ENCODE results near the gene FANK1. TPM values are rescaled to one million over a fixed set of nuclear protein-coding genes. Genes with fewer than 3 reads are reported as not detected.
"Not testable (repeated sequence)": the region's sequence is repeated elsewhere in the genome, so short reads cannot be mapped to it uniquely, and the experiment has no call there.

The FANK1 gene
- total RNA-seq, 5 donors from 2014 or later (not counting 1 experiment from before 2014, with no cell fraction given) = 1.3 to 3.3 (median 2.2) TPM; not detected in 1

- no peaks in the 10 kb centered on the region for H3K4me1 Mint-ChIP-seq
- H3K4me3 Mint-ChIP-seq = no peak overlapping the region
These were observed 65.8 kb downstream of the FANK1 start for GRCh38 chr10:125962200-125962599.

GRCh38 chr10:125964558-125964957, 68.2 kb downstream of the FANK1 start:
- Mint-ChIP-seq H3K27ac (no peak overlapping the region), H3K4me1 (no peaks in the 10 kb centered on the region), H3K9me3 (peaks cover 0 to 3% (median 0%) of the 10 kb centered on the region in 3 donors), H3K4me3 (no peak overlapping the region), H3K36me3 (no peaks in the 10 kb centered on the region), H3K27me3 (peaks cover 1 to 3% of the 10 kb centered on the region in 2 donors)
- H3K9me3 ChIP-seq = no peaks in the 10 kb centered on the region
- ChIA-PET CTCF (no interaction called here), POLR2A (no interaction called here)
- no peaks in the 10 kb centered on the region for H3K4me1 ChIP-seq (ENCODE audit: control insufficient read depth in 1 of 2, extremely low read depth in 1 of 2, insufficient read depth in 2 of 2, low read length in 2 of 2)
- H3K4me3 ChIP-seq (ENCODE audit: control insufficient read depth in 1 of 2, extremely low read depth in 1 of 2, low read length in 1 of 2) = no peak overlapping the region
- H3K36me3 ChIP-seq (ENCODE audit: control insufficient read depth in 2 of 2, extremely low read depth in 1 of 2, insufficient read depth in 1 of 2, low read length in 1 of 2) = no peaks in the 10 kb centered on the region
- H3K27ac ChIP-seq (ENCODE audit: low read length) = no peak overlapping the region
- ATAC-seq (replicated peaks in 1 of 4) (no peak), DNase-seq (no peak)
- no CpG with 5 or more reads among the region's 2 CpGs for WGBS (ENCODE audit: insufficient coverage)
- peaks cover 0 to 3% of the 10 kb centered on the region in 2 experiments for H3K27me3 ChIP-seq (replicated peaks in 1 of 2; ENCODE audit: control insufficient read depth in 2 of 2, extremely low read depth in 1 of 2, insufficient read depth in 2 of 2, low read length in 1 of 2)

More at GRCh38 chr10:125962200-125962599, 65.8 kb downstream of the FANK1 start:
- H3K27me3 Mint-ChIP-seq = peaks cover 0 to 7% of the 10 kb centered on the region in 2 donors
- peaks cover 0 to 10% of the 10 kb centered on the region in 2 experiments for H3K27me3 ChIP-seq (replicated peaks in 1 of 2; ENCODE audit: control insufficient read depth in 2 of 2, extremely low read depth in 1 of 2, insufficient read depth in 2 of 2, low read length in 1 of 2)
- DNase-seq (no peak), ATAC-seq (replicated peaks in 1 of 4) (no peak)
- ChIA-PET CTCF (no interaction called here), POLR2A (no interaction called here)
- no peaks in the 10 kb centered on the region for H3K36me3 ChIP-seq (ENCODE audit: control insufficient read depth in 2 of 2, extremely low read depth in 1 of 2, insufficient read depth in 1 of 2, low read length in 1 of 2)
- no peaks in the 10 kb centered on the region for H3K4me1 ChIP-seq (ENCODE audit: control insufficient read depth in 1 of 2, extremely low read depth in 1 of 2, insufficient read depth in 2 of 2, low read length in 2 of 2)
- H3K27ac ChIP-seq (ENCODE audit: low read length) = no peak overlapping the region
- no peaks in the 10 kb centered on the region for H3K9me3 ChIP-seq
- no peak overlapping the region for H3K27ac Mint-ChIP-seq
- H3K36me3 Mint-ChIP-seq = no peaks in the 10 kb centered on the region
- WGBS (ENCODE audit: insufficient coverage) = no CpG with 5 or more reads among the region's 3 CpGs
- no peak overlapping the region for H3K4me3 ChIP-seq (ENCODE audit: control insufficient read depth in 1 of 2, extremely low read depth in 1 of 2, low read length in 1 of 2)
- peaks cover 0 to 3% (median 0%) of the 10 kb centered on the region in 3 donors for H3K9me3 Mint-ChIP-seq

- Mint-ChIP-seq H3K27ac (no peak overlapping the region), H3K9me3 (peaks cover 0 to 3% (median 0%) of the 10 kb centered on the region in 3 donors), H3K36me3 (no peaks in the 10 kb centered on the region), H3K27me3 (peaks cover 1 to 3% of the 10 kb centered on the region in 2 donors), H3K4me3 (no peak overlapping the region), H3K4me1 (no peaks in the 10 kb centered on the region)
- ATAC-seq (replicated peaks in 1 of 4) (no peak), DNase-seq (no peak)
- POLR2A ChIA-PET = no interaction called here
- CTCF ChIA-PET = no interaction called here
- no peaks in the 10 kb centered on the region for H3K9me3 ChIP-seq
- no peak overlapping the region for H3K27ac ChIP-seq (ENCODE audit: low read length)
- no peaks in the 10 kb centered on the region for H3K4me1 ChIP-seq (ENCODE audit: control insufficient read depth in 1 of 2, extremely low read depth in 1 of 2, insufficient read depth in 2 of 2, low read length in 2 of 2)
- H3K4me3 ChIP-seq (ENCODE audit: control insufficient read depth in 1 of 2, extremely low read depth in 1 of 2, low read length in 1 of 2) = no peak overlapping the region
- H3K27me3 ChIP-seq (replicated peaks in 1 of 2; ENCODE audit: control insufficient read depth in 2 of 2, extremely low read depth in 1 of 2, insufficient read depth in 2 of 2, low read length in 1 of 2) = peaks cover 0 to 2% of the 10 kb centered on the region in 2 experiments
- WGBS (ENCODE audit: insufficient coverage) = no CpG with 5 or more reads among the region's 1 CpG
- H3K36me3 ChIP-seq (ENCODE audit: control insufficient read depth in 2 of 2, extremely low read depth in 1 of 2, insufficient read depth in 1 of 2, low read length in 1 of 2) = no peaks in the 10 kb centered on the region
These were observed 71.2 kb downstream of the FANK1 start for GRCh38 chr10:125967533-125967932.

GRCh38 chr10:125970077-125970630, 73.8 kb downstream of the FANK1 start:
- H3K4me1 ChIP-seq (ENCODE audit: control insufficient read depth in 1 of 2, extremely low read depth in 1 of 2, insufficient read depth in 2 of 2, low read length in 2 of 2); DNase-seq; H3K36me3 Mint-ChIP-seq; H3K4me3 ChIP-seq (ENCODE audit: control insufficient read depth in 1 of 2, extremely low read depth in 1 of 2, low read length in 1 of 2); H3K9me3 Mint-ChIP-seq; H3K27ac ChIP-seq (ENCODE audit: low read length); H3K4me3 Mint-ChIP-seq; H3K27me3 Mint-ChIP-seq; CTCF ChIA-PET; H3K4me1 Mint-ChIP-seq; H3K27me3 ChIP-seq (replicated peaks in 1 of 2; ENCODE audit: control insufficient read depth in 2 of 2, extremely low read depth in 1 of 2, insufficient read depth in 2 of 2, low read length in 1 of 2); ATAC-seq (replicated peaks in 1 of 4); POLR2A ChIA-PET; H3K36me3 ChIP-seq (ENCODE audit: control insufficient read depth in 2 of 2, extremely low read depth in 1 of 2, insufficient read depth in 1 of 2, low read length in 1 of 2); H3K9me3 ChIP-seq; H3K27ac Mint-ChIP-seq: not testable (repeated sequence)
- WGBS (ENCODE audit: insufficient coverage) = 89% methylated on average over 9 of the region's 36 CpGs

- CTCF ChIA-PET = interaction anchor here in 1 of 2 donors (1.5 kb wide), 1 partner anchor 1877 kb away, joined by 3 read pairs; no protein-coding TSS in a partner anchor
- Mint-ChIP-seq H3K9me3 (peaks cover 0 to 4% (median 0%) of the 10 kb centered on the region in 3 donors), H3K4me1 (no peaks in the 10 kb centered on the region), H3K4me3 (no peak overlapping the region), H3K27me3 (peaks cover 17 to 22% of the 10 kb centered on the region in 2 donors), H3K27ac (no peak overlapping the region), H3K36me3 (no peaks in the 10 kb centered on the region)
- POLR2A ChIA-PET = no interaction called here
- DNase-seq = no peak
- Histone ChIP-seq H3K36me3 (ENCODE audit: control insufficient read depth in 2 of 2, extremely low read depth in 1 of 2, insufficient read depth in 1 of 2, low read length in 1 of 2) (no peaks in the 10 kb centered on the region), H3K9me3 (no peaks in the 10 kb centered on the region), H3K4me1 (ENCODE audit: control insufficient read depth in 1 of 2, extremely low read depth in 1 of 2, insufficient read depth in 2 of 2, low read length in 2 of 2) (no peaks in the 10 kb centered on the region), H3K27me3 (replicated peaks in 1 of 2; ENCODE audit: control insufficient read depth in 2 of 2, extremely low read depth in 1 of 2, insufficient read depth in 2 of 2, low read length in 1 of 2) (peaks cover 0 to 7% of the 10 kb centered on the region in 2 experiments), H3K4me3 (ENCODE audit: control insufficient read depth in 1 of 2, extremely low read depth in 1 of 2, low read length in 1 of 2) (no peak overlapping the region), H3K27ac (ENCODE audit: low read length) (no peak overlapping the region)
- WGBS (ENCODE audit: insufficient coverage) = 96% methylated on average over 4 of the region's 6 CpGs
- no peak for ATAC-seq (replicated peaks in 1 of 4)
These were observed 80.7 kb downstream of the FANK1 start for GRCh38 chr10:125976960-125977605.

DNA sequence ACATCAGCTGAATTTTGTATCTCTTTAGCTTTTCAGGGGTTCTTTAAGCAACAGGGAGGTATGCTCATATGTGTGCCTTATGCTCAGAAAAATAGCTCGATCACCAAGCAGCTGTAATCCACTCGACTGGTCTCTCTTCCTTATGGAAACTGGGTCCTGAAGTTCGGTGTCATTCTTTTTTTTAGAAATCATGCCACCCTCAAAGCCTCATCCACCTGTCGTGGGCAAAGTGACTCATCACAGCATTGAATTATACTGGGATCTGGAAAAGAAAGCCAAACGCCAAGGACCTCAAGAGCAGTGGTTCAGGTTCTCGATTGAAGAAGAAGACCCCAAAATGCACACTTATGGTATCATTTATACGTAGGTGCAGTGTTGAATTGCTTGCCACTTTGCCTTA, 83.6 kb downstream of the FANK1 start:
- Mint-ChIP-seq H3K27me3 (peaks cover 19 to 34% of the 10 kb centered on the region in 2 donors), H3K36me3 (no peaks in the 10 kb centered on the region), H3K4me3 (no peak overlapping the region), H3K4me1 (peaks cover 0 to 2% (median 0%) of the 10 kb centered on the region in 3 donors), H3K9me3 (peaks cover 0 to 2% (median 0%) of the 10 kb centered on the region in 3 donors), H3K27ac (no peak overlapping the region)
- H3K4me3 ChIP-seq (ENCODE audit: control insufficient read depth in 1 of 2, extremely low read depth in 1 of 2, low read length in 1 of 2) = no peak overlapping the region
- 54% methylated on average over 3 of the region's 7 CpGs for WGBS (ENCODE audit: insufficient coverage)
- CTCF ChIA-PET = interaction anchor here in 1 of 2 donors (1.1 kb wide), 1 partner anchor 1874 kb away, joined by 7 read pairs; no protein-coding TSS in a partner anchor
- H3K4me1 ChIP-seq (ENCODE audit: control insufficient read depth in 1 of 2, extremely low read depth in 1 of 2, insufficient read depth in 2 of 2, low read length in 2 of 2) = no peaks in the 10 kb centered on the region
- H3K36me3 ChIP-seq (ENCODE audit: control insufficient read depth in 2 of 2, extremely low read depth in 1 of 2, insufficient read depth in 1 of 2, low read length in 1 of 2) = no peaks in the 10 kb centered on the region
- peaks cover 0 to 7% of the 10 kb centered on the region in 2 experiments for H3K27me3 ChIP-seq (replicated peaks in 1 of 2; ENCODE audit: control insufficient read depth in 2 of 2, extremely low read depth in 1 of 2, insufficient read depth in 2 of 2, low read length in 1 of 2)
- H3K27ac ChIP-seq (ENCODE audit: low read length) = no peak overlapping the region
- ATAC-seq (replicated peaks in 1 of 4) (no peak), DNase-seq (no peak)
- no peaks in the 10 kb centered on the region for H3K9me3 ChIP-seq
- POLR2A ChIA-PET = no interaction called here

Data from T-cell (primary cell).